GM12801 (cell line): ENCODE data around the gene MXRA8.

Experiments
- TF ChIP-seq, protein P1 (sequence below): IDR thresholded peaks from one replicate; pipeline ENCODE4 v1.5.1; 2011; ENCODE audit warnings: control low read depth; ENCODE audit not compliant: insufficient read length; ENCODE audit errors: extremely low read depth

MXRA8 gene

DNA sequence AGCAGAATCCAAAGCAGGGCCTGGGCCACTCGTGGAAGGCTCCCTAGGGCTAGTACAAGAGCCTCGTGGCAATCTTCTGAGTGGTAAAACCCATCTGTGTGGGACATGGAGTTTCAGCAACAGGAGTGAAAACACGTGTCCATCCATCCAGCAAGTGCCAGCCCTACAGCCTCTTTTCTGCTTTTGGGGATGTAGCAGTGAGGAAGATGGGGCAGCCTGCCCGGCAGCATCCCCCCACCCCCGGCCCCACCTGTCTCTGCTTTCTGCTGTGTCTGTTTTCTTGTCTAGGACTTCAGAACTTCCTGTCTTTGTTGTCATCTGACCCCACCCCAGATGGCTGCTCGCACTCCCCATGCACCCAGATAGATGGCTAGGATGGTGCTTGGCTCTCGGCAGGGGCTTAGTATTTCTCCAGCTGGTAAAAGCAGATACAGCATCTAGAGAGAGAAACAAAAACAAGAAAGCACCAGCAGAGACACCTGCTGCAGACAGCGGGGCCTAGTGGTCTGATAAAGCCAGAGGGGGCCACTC, 32.2 kb downstream of the MXRA8 start:
- TF ChIP-seq, protein P1, sequence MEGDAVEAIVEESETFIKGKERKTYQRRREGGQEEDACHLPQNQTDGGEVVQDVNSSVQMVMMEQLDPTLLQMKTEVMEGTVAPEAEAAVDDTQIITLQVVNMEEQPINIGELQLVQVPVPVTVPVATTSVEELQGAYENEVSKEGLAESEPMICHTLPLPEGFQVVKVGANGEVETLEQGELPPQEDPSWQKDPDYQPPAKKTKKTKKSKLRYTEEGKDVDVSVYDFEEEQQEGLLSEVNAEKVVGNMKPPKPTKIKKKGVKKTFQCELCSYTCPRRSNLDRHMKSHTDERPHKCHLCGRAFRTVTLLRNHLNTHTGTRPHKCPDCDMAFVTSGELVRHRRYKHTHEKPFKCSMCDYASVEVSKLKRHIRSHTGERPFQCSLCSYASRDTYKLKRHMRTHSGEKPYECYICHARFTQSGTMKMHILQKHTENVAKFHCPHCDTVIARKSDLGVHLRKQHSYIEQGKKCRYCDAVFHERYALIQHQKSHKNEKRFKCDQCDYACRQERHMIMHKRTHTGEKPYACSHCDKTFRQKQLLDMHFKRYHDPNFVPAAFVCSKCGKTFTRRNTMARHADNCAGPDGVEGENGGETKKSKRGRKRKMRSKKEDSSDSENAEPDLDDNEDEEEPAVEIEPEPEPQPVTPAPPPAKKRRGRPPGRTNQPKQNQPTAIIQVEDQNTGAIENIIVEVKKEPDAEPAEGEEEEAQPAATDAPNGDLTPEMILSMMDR, result no peak

DNA sequence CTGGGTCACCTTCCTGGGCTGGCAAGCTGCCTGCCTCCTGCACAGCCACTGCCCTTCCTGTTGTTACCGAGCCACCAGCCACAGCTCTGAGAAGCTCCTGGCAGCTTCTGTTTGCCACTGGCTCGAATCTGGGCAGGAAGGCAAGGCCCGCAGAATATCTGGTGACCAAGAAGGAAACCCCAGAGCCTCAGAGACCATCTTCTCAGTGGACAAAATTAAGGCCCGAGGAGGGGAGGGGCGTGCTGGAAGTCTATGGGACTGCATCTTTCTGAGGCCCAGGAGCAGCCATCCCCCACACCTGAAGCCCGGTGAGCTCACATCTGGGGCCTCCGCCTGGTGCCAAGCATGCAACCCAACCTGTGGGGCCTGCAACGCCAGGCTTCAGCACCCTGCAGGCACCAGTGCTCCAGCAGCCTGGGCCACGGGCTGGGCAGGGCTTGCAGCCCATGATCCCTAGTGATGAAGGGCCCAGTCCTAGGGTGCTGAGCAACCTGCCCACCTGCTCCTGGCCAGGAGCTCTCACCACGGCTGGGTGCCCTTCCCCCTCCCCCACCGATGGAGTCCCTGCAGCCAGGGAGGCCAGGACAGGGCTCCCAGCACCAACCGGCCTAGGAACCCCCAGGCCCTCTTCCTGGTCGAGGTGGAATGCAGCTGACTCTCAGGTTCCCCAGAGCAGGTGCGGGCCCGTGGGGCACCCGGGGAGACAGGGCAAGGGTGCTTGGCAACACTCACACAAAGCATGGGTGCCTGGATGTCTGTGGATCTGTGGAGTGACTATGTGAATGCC, 32.9 kb downstream of the MXRA8 start:
- TF ChIP-seq, protein P1, result no peak

DNA sequence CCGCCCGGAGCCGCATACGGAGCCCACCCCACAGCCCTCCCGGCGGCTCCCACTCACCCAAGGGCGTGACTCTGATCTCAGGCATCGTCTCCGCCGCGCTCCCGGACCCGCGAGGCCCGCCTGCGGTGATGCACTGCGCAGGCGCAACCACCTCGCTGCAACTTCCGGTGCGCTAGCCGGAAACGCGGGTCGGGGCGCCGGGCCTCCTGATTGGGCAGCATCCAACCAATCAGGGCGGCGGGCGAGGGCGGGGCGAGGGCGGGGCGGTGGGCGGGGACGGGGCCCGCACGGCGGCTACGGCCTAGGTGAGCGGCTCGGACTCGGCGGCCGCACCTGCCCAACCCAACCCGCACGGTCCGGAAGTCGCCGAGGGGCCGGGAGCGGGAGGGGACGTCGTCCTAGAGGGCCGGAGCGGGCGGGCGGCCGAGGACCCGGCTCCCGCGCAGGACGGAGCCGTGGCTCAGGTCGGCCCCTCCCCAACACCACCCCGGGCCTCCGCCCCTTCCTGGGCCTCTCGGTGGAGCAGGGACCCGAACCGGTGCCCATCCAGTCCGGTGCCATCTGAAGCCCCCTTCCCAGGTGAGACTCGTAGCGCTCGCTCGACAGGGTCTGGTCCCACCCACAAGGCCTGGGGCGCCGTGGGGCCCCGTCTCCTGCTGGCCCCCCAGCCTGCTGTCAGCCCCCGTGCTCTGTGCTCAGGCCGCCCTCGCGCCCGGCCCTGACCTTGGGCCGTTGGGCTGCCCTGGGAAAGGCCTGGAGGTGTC, 33.6 kb downstream of the MXRA8 start, which contains the start of the genes CPTP and INTS11:
CPTP (plus strand) TSS at position 279 of the 764 bp plus-strand sequence. CDS start 2,109 bp downstream, outside the sequence.
INTS11 (minus strand) TSS at position 137 of the 764 bp plus-strand sequence; CDS start at position 85, 52 bp downstream.
- TF ChIP-seq, protein P1, result no peak

DNA sequence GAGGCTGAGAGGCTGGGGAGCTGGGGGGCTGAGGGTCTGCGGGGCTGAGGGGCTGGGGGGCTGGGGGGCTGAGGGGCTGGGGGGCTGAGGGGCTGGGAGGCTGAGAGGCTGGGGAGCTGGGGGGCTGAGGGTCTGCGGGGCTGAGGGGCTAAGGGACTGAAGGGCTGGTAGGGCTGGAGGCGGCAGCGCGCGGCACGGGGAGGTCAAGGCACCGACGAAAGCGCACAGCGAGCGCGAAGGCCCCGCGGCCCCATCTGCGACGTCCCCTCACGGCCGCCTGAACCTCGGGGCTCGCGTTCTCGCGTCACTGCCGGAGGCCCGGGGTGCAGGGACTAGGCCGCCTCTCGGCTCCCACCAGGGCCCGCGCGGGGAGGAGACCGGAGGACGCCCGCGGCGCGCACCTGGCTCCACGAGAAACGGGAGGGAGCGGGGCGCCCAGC, 34.3 kb downstream of the MXRA8 start:
- TF ChIP-seq, protein P1, result no peak

DNA sequence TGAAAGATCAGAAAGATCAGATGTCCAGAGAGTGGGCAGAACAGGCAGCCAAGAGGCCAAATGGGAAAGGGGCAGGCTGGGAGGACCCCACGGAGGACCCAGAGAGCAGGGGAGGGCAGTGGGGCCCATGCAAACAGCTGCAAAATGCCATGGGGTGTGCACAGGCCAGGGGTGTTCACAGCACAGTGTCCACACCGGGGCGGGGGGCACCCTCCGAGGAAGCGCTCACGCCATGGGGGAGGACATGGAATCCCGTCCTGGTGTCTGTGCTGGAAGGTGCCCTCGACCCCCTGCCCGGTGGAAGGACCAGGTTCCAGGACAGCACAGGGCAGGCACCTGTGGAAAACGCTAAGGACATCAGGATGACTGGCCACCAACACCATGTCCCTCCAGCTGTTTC, 35.4 kb downstream of the MXRA8 start:
- TF ChIP-seq, protein P1, result no peak

DNA sequence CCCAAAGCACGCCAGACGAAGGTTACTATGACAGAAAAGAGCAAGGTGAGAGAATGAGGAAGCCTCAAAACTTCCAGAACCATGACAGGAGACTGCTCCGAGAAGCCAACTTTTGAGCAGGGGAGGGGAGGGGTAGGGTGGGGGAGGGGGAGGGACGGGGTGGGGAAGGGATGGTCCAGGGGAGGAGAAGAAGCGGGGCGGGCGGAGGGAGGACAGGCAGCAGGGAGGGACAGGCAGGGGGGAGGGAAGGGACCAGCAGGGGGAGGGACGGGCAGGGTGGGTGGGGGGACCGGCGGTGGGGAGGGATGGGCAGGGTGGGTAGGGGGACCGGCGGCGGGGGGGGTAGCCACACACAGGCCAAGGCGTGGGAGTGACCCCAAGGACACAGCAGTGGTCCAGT, 35.9 kb downstream of the MXRA8 start:
- TF ChIP-seq, protein P1, result no peak

DNA sequence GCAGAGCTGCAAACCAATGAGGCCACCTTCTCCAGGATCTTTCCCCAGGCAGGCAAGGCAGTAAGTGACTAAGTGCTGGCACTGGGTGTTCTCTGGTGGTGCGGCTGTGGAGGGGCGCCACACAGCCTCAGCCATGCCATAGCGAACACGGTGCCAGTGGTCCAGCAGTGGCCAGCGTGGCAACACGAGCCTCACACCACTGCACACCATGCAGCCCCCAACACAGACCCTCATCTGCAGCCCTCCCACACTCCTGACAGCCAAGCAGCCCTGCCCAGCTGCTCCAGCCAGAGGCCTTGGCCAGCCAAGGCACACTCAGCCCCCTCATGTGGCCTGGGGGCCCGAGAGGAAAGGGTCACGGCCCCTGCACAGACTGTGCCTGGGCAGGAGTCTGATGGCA, 36.9 kb downstream of the MXRA8 start:
- TF ChIP-seq, protein P1, result no peak
